ENCODE results near the gene TMEM53. TPM values are rescaled to one million over a fixed set of nuclear protein-coding genes. Genes with fewer than 3 reads are reported as not detected.

The TMEM53 gene
- 10 to 100 TPM; 10.7 to 46.1 (median 19.7) TPM for total RNA-seq

GRCh38 chr1:44674113-44675000 lies at the start of gene TMEM53, which contains the start of gene ARMH1:
Gene TMEM53 (minus strand): TSS chr1:44674481. CDS start chr1:44674391, 90 bp downstream.
Gene ARMH1 (plus strand): TSS chr1:44674714. CDS start chr1:44689698, 14,984 bp downstream.
- Histone ChIP-seq H3K9me3 (no peaks in the 10 kb centered on the region), H3K4me1 (peaks cover 39 to 62% (median 52%) of the 10 kb centered on the region in 4 donors), H3K4me3 (peak within 1 kb of the TSS; percentile 42 to 66 (median 64)), H3K27me3 (no peaks in the 10 kb centered on the region), H3K27ac (peak within 1 kb of the TSS; percentile 92 to 98 (median 96)), H3K36me3 (no peaks in the 10 kb centered on the region)
- DNase-seq (peak; percentile 99 to 100), ATAC-seq (ENCODE audit: low FRiP score in 2 of 2) (peak; percentile 97 to 99)
- 2 to 4% methylated on average over 28 to 37 of the region's 56 CpGs for WGBS, 2 donors
- TF ChIP-seq POLR2AphosphoS5 (IDR thresholded peaks at IDR 0.05) (peak; percentile 66 to 68), POLR2A (IDR thresholded peaks at IDR 0.05) (peak in 3 of 4 donors; percentile 64 to 92 (median 68)), CTCF (IDR thresholded peaks at IDR 0.05) (no peak)

- no peak for TF ChIP-seq EP300 (IDR thresholded peaks at IDR 0.05)
- TF ChIP-seq POLR2AphosphoS5 (IDR thresholded peaks at IDR 0.05): no peak
- no peak for TF ChIP-seq CTCF (IDR thresholded peaks at IDR 0.05)
- TF ChIP-seq POLR2A (IDR thresholded peaks at IDR 0.05): no peak
- ATAC-seq (ENCODE audit: low FRiP score in 2 of 2) (peak in 1 of 2 donors; percentile 25), DNase-seq (no peak)
- H3K4me1 ChIP-seq: peaks cover 0 to 27% (median 3%) of the 10 kb centered on the region in 4 donors
- 70 to 73% methylated on average over 22 to 23 of the region's 28 CpGs for WGBS, 2 donors
- H3K9me3 ChIP-seq: no peaks in the 10 kb centered on the region
- no peaks in the 10 kb centered on the region for H3K27me3 ChIP-seq
- H3K36me3 ChIP-seq: no peaks in the 10 kb centered on the region
- peak overlapping the region in 1 of 4 donors; percentile 2 for H3K4me3 ChIP-seq
- peak overlapping the region in 1 of 4 donors; percentile 26 for H3K27ac ChIP-seq
These were observed 49.4 kb upstream of the TMEM53 start for GRCh38 chr1:44723496-44724295.

- TF ChIP-seq EP300 (IDR thresholded peaks at IDR 0.05): no peak
- TF ChIP-seq POLR2AphosphoS5 (IDR thresholded peaks at IDR 0.05): no peak
- Histone ChIP-seq H3K9me3 (no peaks in the 10 kb centered on the region), H3K27me3 (no peaks in the 10 kb centered on the region), H3K36me3 (no peaks in the 10 kb centered on the region), H3K27ac (no peak overlapping the region), H3K4me3 (no peak overlapping the region), H3K4me1 (peaks cover 0 to 27% (median 3%) of the 10 kb centered on the region in 4 donors)
- 63 to 68% methylated on average over 9 of the region's 9 CpGs for WGBS, 2 donors
- no peak for ATAC-seq (ENCODE audit: low FRiP score in 2 of 2)
- DNase-seq: no peak
These were observed 48.8 kb upstream of the TMEM53 start for GRCh38 chr1:44723064-44723463.

- WGBS, 2 donors: 23 to 44% methylated on average over 14 of the region's 14 CpGs
- Histone ChIP-seq H3K4me3 (no peak overlapping the region), H3K9me3 (no peaks in the 10 kb centered on the region), H3K27ac (peak overlapping the region; percentile 29 to 72 (median 68)), H3K27me3 (no peaks in the 10 kb centered on the region), H3K36me3 (no peaks in the 10 kb centered on the region), H3K4me1 (peaks cover 0 to 27% (median 4%) of the 10 kb centered on the region in 4 donors)
- ATAC-seq (ENCODE audit: low FRiP score in 2 of 2) (peak; percentile 87 to 93), DNase-seq (peak in 1 of 2 donors; percentile 91)
- peak in 1 of 4 donors; percentile 27 for TF ChIP-seq EP300 (IDR thresholded peaks at IDR 0.05)
- TF ChIP-seq CTCF (IDR thresholded peaks at IDR 0.05): no peak
- TF ChIP-seq POLR2AphosphoS5 (IDR thresholded peaks at IDR 0.05): peak; percentile 56 to 97
- peak; percentile 50 to 96 (median 88) for TF ChIP-seq POLR2A (IDR thresholded peaks at IDR 0.05)
These were observed 47.4 kb upstream of the TMEM53 start for GRCh38 chr1:44721485-44722361.
